GM23338 (cell line): Measurements from ENCODE around the gene BRSK2. TPM values are rescaled to one million over a fixed set of nuclear protein-coding genes. Genes with fewer than 3 reads are reported as not detected.
A peak's percentile ranks its signal among the peaks of the same experiment; 100 is the strongest.

ENCODE experiments used
- ATAC-seq: fragments of 200-7000 bp; cut with Tn5 transposase; 3 replicates; pipeline ENCODE4 v1.9.1; 2020
- DNase-seq: peaks from one replicate; pipeline ENCODE4 v3.0.0-alpha.2; 2015; ENCODE audit warnings: low spot score
- H2AFZ ChIP-seq: fragments of 200-600 bp; sonication (generic); 2 replicates; pipeline ENCODE4 v1.8.0; 2016; ENCODE audit warnings: antibody characterized with exemption, mild to moderate bottlenecking, moderate library complexity
- H3F3A ChIP-seq: fragments of 200-600 bp; sonication (generic); replicated peaks from 2 replicates; pipeline ENCODE4 v1.8.0; 2017; ENCODE audit warnings: antibody characterized with exemption, mixed run types, low read depth
- H3K27ac ChIP-seq: fragments of 200-600 bp; sonication (generic); 2 replicates; pipeline ENCODE4 v1.6.1; 2016; ENCODE audit warnings: low read depth
- H3K27me3 ChIP-seq: fragments of 200-600 bp; sonication (generic); 2 replicates; pipeline ENCODE4 v1.8.0; 2016; ENCODE audit warnings: mild to moderate bottlenecking, mixed run types, moderate library complexity; ENCODE audit not compliant: insufficient read depth
- H3K36me3 ChIP-seq: fragments of 200-600 bp; sonication (generic); 2 replicates; pipeline ENCODE4 v1.8.0; 2016; ENCODE audit warnings: mild to moderate bottlenecking; ENCODE audit not compliant: insufficient read depth
- H3K4me1 ChIP-seq: fragments of 200-600 bp; sonication (generic); 2 replicates; pipeline ENCODE4 v1.8.0; 2016; ENCODE audit warnings: mild to moderate bottlenecking, moderate library complexity; ENCODE audit not compliant: insufficient read depth
- H3K4me2 ChIP-seq: fragments of 200-600 bp; sonication (generic); 2 replicates; pipeline ENCODE4 v1.7.1; 2017; ENCODE audit warnings: mixed run types
- H3K4me3 ChIP-seq: fragments of 200-600 bp; sonication (generic); 2 replicates; pipeline ENCODE4 v1.6.1; 2016; ENCODE audit warnings: mixed run types
- H3K79me2 ChIP-seq: fragments of 200-600 bp; sonication (generic); replicated peaks from 2 replicates; pipeline ENCODE4 v1.8.0; 2017; ENCODE audit warnings: mild to moderate bottlenecking; ENCODE audit not compliant: insufficient read depth
- H3K9me2 ChIP-seq: fragments of 200-600 bp; sonication (generic); 2 replicates; pipeline ENCODE4 v1.8.0; 2017; ENCODE audit not compliant: insufficient read depth
- H4K20me1 ChIP-seq: fragments of 200-600 bp; sonication (generic); replicated peaks from 2 replicates; pipeline ENCODE4 v1.8.0; 2017; ENCODE audit warnings: mild to moderate bottlenecking; ENCODE audit not compliant: insufficient read depth
- H3K27ac Mint-ChIP-seq: 2 replicates; pipeline ENCODE4 v1.8.0; 2020; ENCODE audit warnings: inconsistent platforms, mild to moderate bottlenecking, moderate library complexity, mixed read lengths
- H3K27me3 Mint-ChIP-seq: 3 replicates; pipeline ENCODE4 v1.8.0; 2022; ENCODE audit warnings: low read depth, mild to moderate bottlenecking, moderate library complexity, mixed read lengths, inconsistent platforms; ENCODE audit not compliant: insufficient read depth, poor library complexity
- H3K36me3 Mint-ChIP-seq: 3 replicates; pipeline ENCODE4 v1.8.0; 2021; ENCODE audit warnings: low read depth, mild to moderate bottlenecking, inconsistent platforms, moderate library complexity, mixed read lengths
- H3K4me1 Mint-ChIP-seq: 3 replicates; pipeline ENCODE4 v1.8.0; 2020; ENCODE audit warnings: mild to moderate bottlenecking, inconsistent platforms, mixed read lengths
- H3K4me3 Mint-ChIP-seq: 3 replicates; pipeline ENCODE4 v1.8.0; 2021; ENCODE audit warnings: moderate library complexity, mild to moderate bottlenecking, inconsistent platforms, mixed read lengths
- H3K9me3 Mint-ChIP-seq: 3 replicates; pipeline ENCODE4 v1.8.0; 2020; ENCODE audit warnings: moderate library complexity, mild to moderate bottlenecking, inconsistent platforms, mixed read lengths
- CREB1 ChIP-seq: fragments of 250-450 bp; sonication (Bioruptor Pico); IDR thresholded peaks from 2 replicates; pipeline ENCODE4 v1.5.0; 2020; ENCODE audit warnings: low read depth, mild to moderate bottlenecking, moderate library complexity
- CTCF ChIP-seq, 2 experiments: fragments of 200-600 bp in 1 of 2; sonication (generic) in 1 of 2; conservative IDR thresholded peaks; 2 replicates each; pipeline versions ENCODE4 v1.5.1 to v1.6.1; 2016 to 2017; ENCODE audit warnings: antibody characterized with exemption in 2 of 2, low read depth in 2 of 2, mild to moderate bottlenecking in 2 of 2, moderate library complexity in 1 of 2
- EZH2 ChIP-seq: fragments of 200-600 bp; sonication (generic); IDR thresholded peaks from one replicate; pipeline ENCODE4 v1.8.0; 2017; ENCODE audit warnings: antibody characterized with exemption, mild to moderate bottlenecking, low read depth; ENCODE audit not compliant: unreplicated experiment
- EZH2phosphoT487 ChIP-seq: fragments of 200-600 bp; sonication (generic); IDR thresholded peaks from one replicate; pipeline ENCODE4 v1.8.1; 2018; ENCODE audit warnings: antibody characterized with exemption; ENCODE audit not compliant: unreplicated experiment
- JUNB ChIP-seq: IDR thresholded peaks from one replicate; pipeline ENCODE4 v1.6.1; 2016; ENCODE audit warnings: antibody characterized with exemption; ENCODE audit not compliant: unreplicated experiment
- NANOG ChIP-seq: IDR thresholded peaks from 2 replicates; pipeline ENCODE4 v1.6.1; 2016; ENCODE audit warnings: antibody characterized with exemption, borderline replicate concordance
- POLR2AphosphoS5 ChIP-seq: IDR thresholded peaks from 2 replicates; pipeline ENCODE4 v1.6.1; 2016; ENCODE audit warnings: antibody characterized with exemption, low read depth
- STAT1 ChIP-seq: IDR thresholded peaks from one replicate; pipeline ENCODE4 v1.6.1; 2016; ENCODE audit warnings: antibody characterized with exemption; ENCODE audit not compliant: unreplicated experiment
- ZNF462 ChIP-seq: fragments of 250-450 bp; sonication (Bioruptor Pico); IDR thresholded peaks from 2 replicates; pipeline ENCODE4 v1.5.0; 2020; ENCODE audit warnings: mild to moderate bottlenecking, moderate library complexity
- polyA plus RNA-seq: library from polyadenylated mRNA; unstranded; fragments of >200 nt; fragmentation: Nextera tagmentation; extraction: Ambion mirVana; gene quantifications from 2 replicates; pipeline ENCODE4 v1.2.1, GENCODE V29; 2016
- total RNA-seq: library from RNA; depleted of rRNA; stranded (reverse); fragments of >200 nt; shearing (Covaris generic); gene quantifications from 2 replicates; pipeline ENCODE4 v1.2.3, GENCODE V29; 2014
- TF ChIP-seq, protein P1 (sequence below): IDR thresholded peaks from 2 replicates; pipeline ENCODE4 v1.6.1; 2016; ENCODE audit warnings: antibody characterized with exemption

The BRSK2 gene
- total and polyA plus RNA-seq, 2 experiments from 2014 or later: 7.2 to 20.3 TPM

- Histone ChIP-seq H3K4me2 (peak overlapping the region; percentile 77), H3K27me3 (no peaks in the 10 kb centered on the region), H3F3A (peaks cover 3% of the 10 kb centered on the region; the same call in 1 of the 2 replicates), H3K4me1 (no peaks in the 10 kb centered on the region), H3K79me2 (no peaks in the 10 kb centered on the region), H2AFZ (peak overlapping the region; percentile 94), H3K36me3 (no peaks in the 10 kb centered on the region), H3K27ac (no peak overlapping the region), H3K9me2 (no peaks in the 10 kb centered on the region), H3K4me3 (peak overlapping the region; percentile 64; the same call in 1 of the 2 replicates), H4K20me1 (no peaks in the 10 kb centered on the region)
- Mint-ChIP-seq H3K27me3 (peaks cover 20% of the 10 kb centered on the region), H3K4me3 (peak overlapping the region; percentile 54; the same call in 2 of the 3 replicates), H3K27ac (no peak overlapping the region), H3K4me1 (peaks cover under 1% of the 10 kb centered on the region; the same call in 2 of the 3 replicates), H3K36me3 (no peaks in the 10 kb centered on the region), H3K9me3 (no peaks in the 10 kb centered on the region; the same call in 2 of the 3 replicates)
- DNase-seq (peak; percentile 41), ATAC-seq (peak; percentile 41)
- no peak for TF ChIP-seq JUNB
- no peak for TF ChIP-seq EZH2
- no peak for TF ChIP-seq EZH2phosphoT487
- TF ChIP-seq STAT1: no peak
- TF ChIP-seq NANOG: no peak
- TF ChIP-seq, protein P1, sequence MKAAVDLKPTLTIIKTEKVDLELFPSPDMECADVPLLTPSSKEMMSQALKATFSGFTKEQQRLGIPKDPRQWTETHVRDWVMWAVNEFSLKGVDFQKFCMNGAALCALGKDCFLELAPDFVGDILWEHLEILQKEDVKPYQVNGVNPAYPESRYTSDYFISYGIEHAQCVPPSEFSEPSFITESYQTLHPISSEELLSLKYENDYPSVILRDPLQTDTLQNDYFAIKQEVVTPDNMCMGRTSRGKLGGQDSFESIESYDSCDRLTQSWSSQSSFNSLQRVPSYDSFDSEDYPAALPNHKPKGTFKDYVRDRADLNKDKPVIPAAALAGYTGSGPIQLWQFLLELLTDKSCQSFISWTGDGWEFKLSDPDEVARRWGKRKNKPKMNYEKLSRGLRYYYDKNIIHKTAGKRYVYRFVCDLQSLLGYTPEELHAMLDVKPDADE: no peak
These were observed 7.3 kb upstream of the BRSK2 start for GRCh38 chr11:1382429-1382828.

DNA sequence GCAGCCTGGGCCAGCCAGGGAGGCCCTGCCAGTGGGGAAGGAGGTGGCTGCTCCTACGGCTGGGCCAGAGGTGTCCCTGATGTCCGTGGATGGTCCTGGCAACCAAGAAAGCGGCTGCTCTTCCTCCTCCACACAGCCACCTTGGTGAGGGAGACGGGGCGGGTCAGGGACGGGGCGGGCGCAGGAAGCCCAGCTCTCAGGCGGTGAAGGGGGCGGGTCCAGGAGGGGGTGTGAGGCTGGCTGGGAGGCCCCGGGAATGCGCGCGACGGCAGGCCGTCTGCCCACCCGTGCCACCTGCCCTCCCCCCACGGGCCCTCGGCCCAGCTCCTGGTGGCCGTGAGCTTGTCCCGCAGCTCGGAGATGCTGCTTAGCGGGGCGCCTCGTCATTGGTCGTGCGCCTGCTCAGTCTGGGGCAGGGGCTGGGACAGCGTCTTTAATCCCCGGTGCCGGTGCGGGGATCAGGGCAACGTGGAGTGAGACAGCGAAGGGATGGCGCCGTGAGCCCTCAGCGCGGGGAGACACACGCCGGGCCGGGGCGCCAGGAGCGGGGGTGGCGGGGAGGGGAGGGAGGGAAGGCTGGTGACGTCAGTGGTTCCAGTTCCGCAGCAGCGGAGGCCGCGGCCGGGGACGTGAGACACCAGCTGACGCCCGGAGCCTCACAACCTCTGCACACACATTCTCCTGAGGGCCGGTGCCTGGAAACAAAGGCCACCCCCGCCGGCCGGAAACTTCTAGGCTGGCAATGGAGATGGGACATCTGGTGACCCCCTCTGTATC, 6.7 kb upstream of the BRSK2 start:
- no peaks in the 10 kb centered on the region for H4K20me1 ChIP-seq
- no peaks in the 10 kb centered on the region for H3K79me2 ChIP-seq
- peak overlapping the region; percentile 64 for H3K4me3 ChIP-seq
- H3K9me2 ChIP-seq: no peaks in the 10 kb centered on the region
- Mint-ChIP-seq H3K36me3 (no peaks in the 10 kb centered on the region), H3K27me3 (peaks cover 25% of the 10 kb centered on the region), H3K4me3 (peak overlapping the region; percentile 68), H3K9me3 (no peaks in the 10 kb centered on the region; the same call in 2 of the 3 replicates), H3K4me1 (peaks cover 7% of the 10 kb centered on the region; the same call in 2 of the 3 replicates), H3K27ac (no peak overlapping the region)
- DNase-seq (peak; percentile 81), ATAC-seq (peak; percentile 90)
- peaks cover 3% of the 10 kb centered on the region; the same call in 1 of the 2 replicates for H3F3A ChIP-seq
- peaks cover under 1% of the 10 kb centered on the region; the same call in 1 of the 2 replicates for H3K4me1 ChIP-seq
- H2AFZ ChIP-seq: peak overlapping the region; percentile 94
- H3K27ac ChIP-seq: no peak overlapping the region
- H3K27me3 ChIP-seq: 0 out of 2 replicates have a peak, but pooled peaks cover under 1% of the 10 kb centered on the region
- H3K36me3 ChIP-seq: no peaks in the 10 kb centered on the region
- H3K4me2 ChIP-seq: peak overlapping the region; percentile 77
- no peak for TF ChIP-seq EZH2phosphoT487
- peak; percentile 68 for TF ChIP-seq POLR2AphosphoS5
- no peak for TF ChIP-seq ZNF462 (CRISPR knock-in tag)
- no peak for TF ChIP-seq CTCF (conservative IDR thresholded peaks at IDR 0.05; ENCODE audit: low read depth in 2 of 2)
- TF ChIP-seq CREB1 (CRISPR knock-in tag): peak; percentile 66
- no peak for TF ChIP-seq STAT1
